Measurements from ENCODE around the gene WWC1. TPM values are rescaled to one million over a fixed set of nuclear protein-coding genes. Genes with fewer than 3 reads are reported as not detected.

The WWC1 gene
- total RNA-seq, 2 experiments from 2014 or later, result 1.0 to 1.3 TPM

GRCh38 chr5:168270476-168270875, 21.0 kb upstream of the WWC1 start:
- Histone ChIP-seq H3K4me3 (ENCODE audit: low read length) (no peak overlapping the region), H3K9me3 (ENCODE audit: control insufficient read depth in 1 of 2, insufficient read depth in 1 of 2, low read length in 2 of 2) (no peaks in the 10 kb centered on the region), H3K27me3 (ENCODE audit: control insufficient read depth in 1 of 2, insufficient read depth in 2 of 2, low read length in 2 of 2) (peaks cover 2 to 5% of the 10 kb centered on the region in 2 experiments), H3K4me1 (ENCODE audit: insufficient read depth, low read length) (peaks cover 9% of the 10 kb centered on the region), H3K36me3 (ENCODE audit: insufficient read depth, low read length) (no peaks in the 10 kb centered on the region), H3K27ac (ENCODE audit: low read depth in 1 of 2, low read length in 2 of 2) (no peak overlapping the region)
- Mint-ChIP-seq H3K4me3 (no peak overlapping the region), H3K4me1 (ENCODE audit: low read depth) (peaks cover 12% of the 10 kb centered on the region), H3K36me3 (ENCODE audit: low read depth) (no peaks in the 10 kb centered on the region), H3K9me3 (no peaks in the 10 kb centered on the region), H3K27me3 (peaks cover 22% of the 10 kb centered on the region), H3K27ac (no peak overlapping the region)
- DNase-seq (no peak), ATAC-seq (ENCODE audit: poor library complexity) (no peak)
- POLR2A ChIA-PET, result no interaction called here
- intact Hi-C loops (cut with DNase I, micrococcal nuclease), result loop anchor here in 1 of 2 experiments (5.0 kb wide), 1 partner anchor 152 kb away; no protein-coding TSS in a partner anchor
- no peak for TF ChIP-seq CTCF (IDR thresholded peaks at IDR 0.05)
- CTCF ChIA-PET, result no interaction called here

- Histone ChIP-seq H3K9me3 (ENCODE audit: control insufficient read depth in 1 of 2, insufficient read depth in 1 of 2, low read length in 2 of 2) (no peaks in the 10 kb centered on the region), H3K4me3 (ENCODE audit: low read length) (no peak overlapping the region), H3K36me3 (ENCODE audit: insufficient read depth, low read length) (no peaks in the 10 kb centered on the region), H3K27ac (ENCODE audit: low read depth in 1 of 2, low read length in 2 of 2) (no peak overlapping the region), H3K27me3 (ENCODE audit: control insufficient read depth in 1 of 2, insufficient read depth in 2 of 2, low read length in 2 of 2) (peaks cover 2 to 5% of the 10 kb centered on the region in 2 experiments), H3K4me1 (ENCODE audit: insufficient read depth, low read length) (peaks cover 9% of the 10 kb centered on the region)
- Mint-ChIP-seq H3K27ac (no peak overlapping the region), H3K4me1 (ENCODE audit: low read depth) (peaks cover 11% of the 10 kb centered on the region), H3K36me3 (ENCODE audit: low read depth) (no peaks in the 10 kb centered on the region), H3K9me3 (no peaks in the 10 kb centered on the region), H3K27me3 (peaks cover 34% of the 10 kb centered on the region), H3K4me3 (no peak overlapping the region)
- ATAC-seq (ENCODE audit: poor library complexity) (no peak), DNase-seq (no peak)
- intact Hi-C loops (cut with DNase I, micrococcal nuclease), result loop anchor here in 1 of 2 experiments (5.0 kb wide), 1 partner anchor 149 kb away; no protein-coding TSS in a partner anchor
- no peak for TF ChIP-seq CTCF (IDR thresholded peaks at IDR 0.05)
- ChIA-PET POLR2A (no interaction called here), CTCF (no interaction called here)
Measured at GRCh38 chr5:168273056-168273980, 18.1 kb upstream of the WWC1 start.

- H3K4me3 Mint-ChIP-seq, result no peak overlapping the region
- H3K27ac Mint-ChIP-seq, result no peak overlapping the region
Measured at GRCh38 chr5:168274406-168274805, 17.0 kb upstream of the WWC1 start.

More at GRCh38 chr5:168274406-168274805, 17.0 kb upstream of the WWC1 start:
- Histone ChIP-seq H3K27ac (ENCODE audit: low read depth in 1 of 2, low read length in 2 of 2) (no peak overlapping the region), H3K9me3 (ENCODE audit: control insufficient read depth in 1 of 2, insufficient read depth in 1 of 2, low read length in 2 of 2) (no peaks in the 10 kb centered on the region), H3K4me3 (ENCODE audit: low read length) (no peak overlapping the region), H3K4me1 (ENCODE audit: insufficient read depth, low read length) (peaks cover 2% of the 10 kb centered on the region), H3K36me3 (ENCODE audit: insufficient read depth, low read length) (no peaks in the 10 kb centered on the region), H3K27me3 (ENCODE audit: control insufficient read depth in 1 of 2, insufficient read depth in 2 of 2, low read length in 2 of 2) (peaks cover 0 to 2% of the 10 kb centered on the region in 2 experiments)
- no peaks in the 10 kb centered on the region for H3K36me3 Mint-ChIP-seq (ENCODE audit: low read depth)
- intact Hi-C loops (cut with DNase I, micrococcal nuclease), result loop anchor here in 1 of 2 experiments (5.0 kb wide), 1 partner anchor 148 kb away; no protein-coding TSS in a partner anchor
- H3K27me3 Mint-ChIP-seq, result peaks cover 23% of the 10 kb centered on the region
- ChIA-PET CTCF (no interaction called here), POLR2A (no interaction called here)
- ATAC-seq (ENCODE audit: poor library complexity), result no peak
- no peak for DNase-seq
- no peaks in the 10 kb centered on the region for H3K9me3 Mint-ChIP-seq
- TF ChIP-seq CTCF (IDR thresholded peaks at IDR 0.05), result no peak
- H3K4me1 Mint-ChIP-seq (ENCODE audit: low read depth), result no peaks in the 10 kb centered on the region
